GM19438 (cell line): ENCODE measurements around the gene WDR76.
"Not testable (repeated sequence)": the region's sequence is repeated elsewhere in the genome, so short reads cannot be mapped to it uniquely, and the experiment has no call there.

Experiments used
- ATAC-seq: cut with Tn5 transposase; IDR thresholded peaks from one replicate; pipeline ENCODE4 v1.9.1; 2021; ENCODE audit warnings: low read depth; ENCODE audit not compliant: unreplicated experiment

Gene WDR76

GRCh38 chr15:43815064-43815463 is 11.7 kb upstream of the WDR76 start:
- not testable (repeated sequence) for ATAC-seq

GRCh38 chr15:43821505-43821904 is 5.3 kb upstream of the WDR76 start:
- no peak for ATAC-seq

GRCh38 chr15:43824302-43825246 is 2.2 kb upstream of the WDR76 start, which contains the start of gene MFAP1:
Gene MFAP1, minus strand, starts transcription at chr15:43824690. Its CDS starts 121 bp downstream, at chr15:43824569.
- peak; percentile 73 for ATAC-seq

- ATAC-seq = not testable (repeated sequence)
Measured at GRCh38 chr15:43825305-43825704, 1.5 kb upstream of the WDR76 start.

GRCh38 chr15:43826029-43826507 is 734 bp upstream of the WDR76 start:
- ATAC-seq = no peak

- ATAC-seq = no peak
Measured at GRCh38 chr15:43828061-43828657, 1.4 kb downstream of the WDR76 start.

- ATAC-seq = not testable (repeated sequence)
Measured at GRCh38 chr15:43829951-43830540, 3.2 kb downstream of the WDR76 start.

- ATAC-seq = not testable (repeated sequence)
Measured at GRCh38 chr15:43830691-43831275, 4.0 kb downstream of the WDR76 start.

GRCh38 chr15:43831519-43832052 is 4.8 kb downstream of the WDR76 start:
- not testable (repeated sequence) for ATAC-seq

- ATAC-seq = not testable (repeated sequence)
Measured at GRCh38 chr15:43832485-43832884, 5.7 kb downstream of the WDR76 start.

GRCh38 chr15:43845421-43845820 is 18.6 kb downstream of the WDR76 start:
- ATAC-seq = no peak

GRCh38 chr15:43851251-43851650 is 24.4 kb downstream of the WDR76 start:
- no peak for ATAC-seq

GRCh38 chr15:43852607-43853006 is 25.8 kb downstream of the WDR76 start:
- no peak for ATAC-seq

GRCh38 chr15:43854801-43855200 is 28.0 kb downstream of the WDR76 start:
- ATAC-seq = no peak

GRCh38 chr15:43859546-43859945 is 32.7 kb downstream of the WDR76 start:
- no peak for ATAC-seq

GRCh38 chr15:43866636-43867035 is 39.8 kb downstream of the WDR76 start:
- ATAC-seq = not testable (repeated sequence)

- no peak for ATAC-seq
Measured at GRCh38 chr15:43867096-43867495, 40.3 kb downstream of the WDR76 start.

GRCh38 chr15:43868406-43868805 is 41.6 kb downstream of the WDR76 start:
- no peak for ATAC-seq

GRCh38 chr15:43871835-43872234 is 45.0 kb downstream of the WDR76 start:
- no peak for ATAC-seq

GRCh38 chr15:43872416-43873020 is 45.7 kb downstream of the WDR76 start:
- ATAC-seq = no peak
